ENCODE data around the gene MCHR1.

DNA sequence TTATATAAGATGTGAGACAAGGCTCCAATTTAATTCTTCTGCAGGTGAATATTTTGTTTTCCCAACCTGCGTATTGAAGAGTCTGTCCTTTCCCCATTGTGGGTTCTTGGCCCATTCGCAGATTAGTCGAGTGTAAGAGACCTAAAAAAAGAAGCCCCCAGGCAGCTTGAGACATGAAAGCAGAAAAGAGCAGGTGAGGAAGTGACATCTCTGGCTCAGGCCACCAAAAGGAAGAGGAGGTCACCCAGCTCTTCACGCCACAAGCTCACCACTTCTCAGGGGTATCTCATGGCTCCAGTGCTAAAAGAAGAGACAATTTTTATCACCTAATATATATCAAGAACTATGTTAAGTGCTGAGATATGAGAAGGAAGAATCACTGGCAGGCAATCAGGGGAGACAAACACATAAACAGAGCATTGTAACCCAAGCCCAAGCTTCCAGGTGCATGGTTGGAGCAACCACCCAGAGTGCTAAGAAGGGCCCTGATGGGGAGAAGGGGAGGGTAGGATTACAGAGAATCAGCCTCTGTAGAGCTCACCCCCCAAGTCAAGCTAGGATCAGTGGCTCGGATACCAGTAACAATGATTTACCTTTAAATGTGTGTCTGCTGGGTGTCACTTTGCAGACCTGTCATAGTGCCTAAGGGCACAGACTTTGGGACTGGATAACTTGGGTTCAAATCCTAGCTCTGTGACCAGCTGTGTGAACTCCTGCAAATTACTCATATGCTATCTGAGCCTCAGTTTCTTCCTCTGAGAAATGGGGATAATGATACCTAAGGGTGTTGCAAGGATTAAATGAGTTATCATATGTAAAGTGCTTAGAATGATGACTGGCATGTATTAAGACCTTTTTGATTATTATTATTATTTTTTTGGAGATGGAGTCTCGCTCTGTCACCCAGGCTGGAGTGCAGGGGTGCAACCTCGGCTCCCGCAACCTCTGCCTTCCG lies 39.2 kb downstream of the MCHR1 start:
- no peak for TF ChIP-seq POLR2A (IDR thresholded peaks at IDR 0.05)
- TF ChIP-seq, protein P1, sequence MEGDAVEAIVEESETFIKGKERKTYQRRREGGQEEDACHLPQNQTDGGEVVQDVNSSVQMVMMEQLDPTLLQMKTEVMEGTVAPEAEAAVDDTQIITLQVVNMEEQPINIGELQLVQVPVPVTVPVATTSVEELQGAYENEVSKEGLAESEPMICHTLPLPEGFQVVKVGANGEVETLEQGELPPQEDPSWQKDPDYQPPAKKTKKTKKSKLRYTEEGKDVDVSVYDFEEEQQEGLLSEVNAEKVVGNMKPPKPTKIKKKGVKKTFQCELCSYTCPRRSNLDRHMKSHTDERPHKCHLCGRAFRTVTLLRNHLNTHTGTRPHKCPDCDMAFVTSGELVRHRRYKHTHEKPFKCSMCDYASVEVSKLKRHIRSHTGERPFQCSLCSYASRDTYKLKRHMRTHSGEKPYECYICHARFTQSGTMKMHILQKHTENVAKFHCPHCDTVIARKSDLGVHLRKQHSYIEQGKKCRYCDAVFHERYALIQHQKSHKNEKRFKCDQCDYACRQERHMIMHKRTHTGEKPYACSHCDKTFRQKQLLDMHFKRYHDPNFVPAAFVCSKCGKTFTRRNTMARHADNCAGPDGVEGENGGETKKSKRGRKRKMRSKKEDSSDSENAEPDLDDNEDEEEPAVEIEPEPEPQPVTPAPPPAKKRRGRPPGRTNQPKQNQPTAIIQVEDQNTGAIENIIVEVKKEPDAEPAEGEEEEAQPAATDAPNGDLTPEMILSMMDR (IDR thresholded peaks at IDR 0.05), result no peak
